ENCODE measurements around the gene CCNQ. TPM values are rescaled to one million over a fixed set of nuclear protein-coding genes. Genes with fewer than 3 reads are reported as not detected.
A peak's percentile ranks its signal among the peaks of the same experiment; 100 is the strongest.

Gene CCNQ
- polyA plus RNA-seq, 1 of the 3 experiments (the other 2 are of a cell fraction) = 45.3 TPM

- Histone ChIP-seq H3K27me3 (ENCODE audit: insufficient read depth) (peaks cover 47% of the 10 kb centered on the region), H3K4me3 (ENCODE audit: low read depth in 2 of 2, low read length in 1 of 2) (no peak overlapping the region), H3K4me2 (no peak overlapping the region), H3K9me3 (no peaks in the 10 kb centered on the region), H4K20me1 (ENCODE audit: insufficient read depth) (no peaks in the 10 kb centered on the region), H3K4me1 (ENCODE audit: control insufficient read depth in 1 of 2, insufficient read depth in 2 of 2, low read depth in 1 of 2, low read length in 1 of 2) (no peaks in the 10 kb centered on the region), H2AFZ (ENCODE audit: low read depth) (no peak overlapping the region), H3K36me3 (replicated peaks in 1 of 2; ENCODE audit: control insufficient read depth in 1 of 2, insufficient read depth in 2 of 2, low read length in 1 of 2) (no peaks in the 10 kb centered on the region), H3F3A (replicated peaks; ENCODE audit: insufficient read depth) (no peaks in the 10 kb centered on the region), H3K9me2 (no peaks in the 10 kb centered on the region), H3K9ac (no peak overlapping the region), H3K27ac (ENCODE audit: low read depth in 2 of 2, low read length in 1 of 2) (no peak overlapping the region), H3K79me2 (ENCODE audit: insufficient read depth) (no peaks in the 10 kb centered on the region)
- ChIA-PET CTCF (interaction anchor here (0.6 to 3.3 kb wide), 6 partner anchors 10 to 159 kb away, joined by 3 to 19 read pairs (median 3); no protein-coding TSS in a partner anchor), POLR2A (no interaction called here)
- TF ChIP-seq CTCF (IDR thresholded peaks at IDR 0.05) = peak; percentile 31
- TF ChIP-seq TEAD4 (IDR thresholded peaks at IDR 0.05; ENCODE audit: borderline replicate concordance, insufficient read depth) = no peak
- no peak for TF ChIP-seq YY1 (IDR thresholded peaks at IDR 0.05; ENCODE audit: low read depth)
- DNase-seq = no peak
- WGBS (ENCODE audit: low lambda C conversion rate) = 72% methylated on average over 10 of the region's 16 CpGs
Observed at GRCh38 chrX:153549807-153550206, 49.1 kb downstream of the CCNQ start.

- Histone ChIP-seq H3K36me3 (replicated peaks in 1 of 2; ENCODE audit: control insufficient read depth in 1 of 2, insufficient read depth in 2 of 2, low read length in 1 of 2) (no peaks in the 10 kb centered on the region), H2AFZ (ENCODE audit: low read depth) (no peak overlapping the region), H3K9ac (no peak overlapping the region), H3K9me3 (no peaks in the 10 kb centered on the region), H3K27ac (ENCODE audit: low read depth in 2 of 2, low read length in 1 of 2) (no peak overlapping the region), H3K9me2 (no peaks in the 10 kb centered on the region), H3K4me2 (no peak overlapping the region), H3K4me3 (ENCODE audit: low read depth in 2 of 2, low read length in 1 of 2) (no peak overlapping the region), H4K20me1 (ENCODE audit: insufficient read depth) (no peaks in the 10 kb centered on the region), H3K27me3 (ENCODE audit: insufficient read depth) (peaks cover 41% of the 10 kb centered on the region), H3K79me2 (ENCODE audit: insufficient read depth) (no peaks in the 10 kb centered on the region), H3K4me1 (ENCODE audit: control insufficient read depth in 1 of 2, insufficient read depth in 2 of 2, low read depth in 1 of 2, low read length in 1 of 2) (no peaks in the 10 kb centered on the region), H3F3A (replicated peaks; ENCODE audit: insufficient read depth) (no peaks in the 10 kb centered on the region)
- TF ChIP-seq TCF12 (IDR thresholded peaks at IDR 0.05) (no peak), TAF1 (IDR thresholded peaks at IDR 0.05; ENCODE audit: borderline replicate concordance, low read depth, low read length) (no peak), FOXM1 (IDR thresholded peaks at IDR 0.05; ENCODE audit: low read depth) (no peak), MAX (IDR thresholded peaks at IDR 0.05; ENCODE audit: low read depth) (no peak), EP300 (IDR thresholded peaks at IDR 0.05; ENCODE audit: borderline replicate concordance in 1 of 2, low read depth in 1 of 2, low read length in 1 of 2) (no peak), USF1 (IDR thresholded peaks at IDR 0.05; ENCODE audit: borderline replicate concordance, low read depth) (no peak), TEAD4 (IDR thresholded peaks at IDR 0.05; ENCODE audit: borderline replicate concordance, insufficient read depth) (no peak), MEF2A (IDR thresholded peaks at IDR 0.05; ENCODE audit: borderline replicate concordance, low read depth) (no peak), REST (IDR thresholded peaks at IDR 0.05; ENCODE audit: low read depth, low read length) (no peak), RFX5 (IDR thresholded peaks at IDR 0.05; ENCODE audit: low read length) (no peak), ZBTB33 (IDR thresholded peaks at IDR 0.05; ENCODE audit: borderline replicate concordance, low read depth) (no peak), RAD21 (IDR thresholded peaks at IDR 0.05; ENCODE audit: low read length) (no peak), SIN3A (IDR thresholded peaks at IDR 0.05; ENCODE audit: borderline replicate concordance, low read depth, low read length) (no peak), POLR2AphosphoS5 (IDR thresholded peaks at IDR 0.05; ENCODE audit: low read depth, low read length) (no peak)
- POLR2A ChIA-PET = no interaction called here
- WGBS (ENCODE audit: low lambda C conversion rate) = 32% methylated on average over 5 of the region's 17 CpGs
- no peak for DNase-seq
- CTCF ChIA-PET = interaction anchor here (0.7 to 3.3 kb wide), 4 partner anchors 10 to 160 kb away, joined by 3 to 19 read pairs (median 6); no protein-coding TSS in a partner anchor
Observed at GRCh38 chrX:153549231-153549630, 49.7 kb downstream of the CCNQ start.
